Uterus (tissue), 2 donors: ENCODE data around the gene SH3BGR.

Experiments
- POLR2A ChIP-seq, 2 donors: fragments of 450-650 bp; IDR thresholded peaks; one replicate each; pipeline ENCODE4 v1.6.1; 2016; ENCODE audit warnings: antibody characterized with exemption in 2 of 2, mild to moderate bottlenecking in 1 of 2, moderate library complexity in 1 of 2
- TF ChIP-seq, protein P1 (sequence below), 4 experiments: fragments of 200-600 bp in 2 of 4; fragments of 450-650 bp in 2 of 4; sonication (generic) in 2 of 4; IDR thresholded peaks; one replicate each; pipeline ENCODE4 v1.5.1; 2016 to 2019; ENCODE audit warnings: antibody characterized with exemption in 4 of 4, mild to moderate bottlenecking in 2 of 4, moderate library complexity in 1 of 4

DNA sequence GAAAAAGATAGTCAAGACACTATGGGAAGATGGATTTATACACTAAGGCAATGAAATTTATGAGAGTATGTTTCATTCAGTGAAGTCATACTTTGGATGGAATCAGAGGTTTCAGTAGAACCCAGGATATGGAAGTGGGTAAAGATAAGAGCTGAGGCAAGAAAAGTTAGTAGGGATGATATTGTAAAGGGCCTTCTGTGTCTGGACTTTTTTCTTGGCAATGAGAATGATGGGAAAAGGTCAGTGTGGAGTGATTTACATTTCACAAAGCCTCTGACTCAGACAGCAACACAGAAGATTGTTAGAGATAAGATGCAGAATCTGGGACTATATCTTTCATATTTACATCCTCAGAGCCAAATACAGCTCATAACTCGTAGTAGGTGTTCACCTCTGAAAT, 32.1 kb downstream of the SH3BGR start:
- TF ChIP-seq, protein P1, sequence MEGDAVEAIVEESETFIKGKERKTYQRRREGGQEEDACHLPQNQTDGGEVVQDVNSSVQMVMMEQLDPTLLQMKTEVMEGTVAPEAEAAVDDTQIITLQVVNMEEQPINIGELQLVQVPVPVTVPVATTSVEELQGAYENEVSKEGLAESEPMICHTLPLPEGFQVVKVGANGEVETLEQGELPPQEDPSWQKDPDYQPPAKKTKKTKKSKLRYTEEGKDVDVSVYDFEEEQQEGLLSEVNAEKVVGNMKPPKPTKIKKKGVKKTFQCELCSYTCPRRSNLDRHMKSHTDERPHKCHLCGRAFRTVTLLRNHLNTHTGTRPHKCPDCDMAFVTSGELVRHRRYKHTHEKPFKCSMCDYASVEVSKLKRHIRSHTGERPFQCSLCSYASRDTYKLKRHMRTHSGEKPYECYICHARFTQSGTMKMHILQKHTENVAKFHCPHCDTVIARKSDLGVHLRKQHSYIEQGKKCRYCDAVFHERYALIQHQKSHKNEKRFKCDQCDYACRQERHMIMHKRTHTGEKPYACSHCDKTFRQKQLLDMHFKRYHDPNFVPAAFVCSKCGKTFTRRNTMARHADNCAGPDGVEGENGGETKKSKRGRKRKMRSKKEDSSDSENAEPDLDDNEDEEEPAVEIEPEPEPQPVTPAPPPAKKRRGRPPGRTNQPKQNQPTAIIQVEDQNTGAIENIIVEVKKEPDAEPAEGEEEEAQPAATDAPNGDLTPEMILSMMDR (IDR thresholded peaks at IDR 0.05): no peak
- TF ChIP-seq POLR2A (IDR thresholded peaks at IDR 0.05): no peak
